Fibroblast of peridontal ligament (primary cell): Measurements from ENCODE around the gene XBP1.
"Not testable (repeated sequence)": the region's sequence is repeated elsewhere in the genome, so short reads cannot be mapped to it uniquely, and the experiment has no call there.

Source experiments
- DNase-seq: peaks from one replicate; pipeline ENCODE4 v3.0.0-alpha.2; 2010; ENCODE audit errors: extremely low read depth

The XBP1 gene

DNA sequence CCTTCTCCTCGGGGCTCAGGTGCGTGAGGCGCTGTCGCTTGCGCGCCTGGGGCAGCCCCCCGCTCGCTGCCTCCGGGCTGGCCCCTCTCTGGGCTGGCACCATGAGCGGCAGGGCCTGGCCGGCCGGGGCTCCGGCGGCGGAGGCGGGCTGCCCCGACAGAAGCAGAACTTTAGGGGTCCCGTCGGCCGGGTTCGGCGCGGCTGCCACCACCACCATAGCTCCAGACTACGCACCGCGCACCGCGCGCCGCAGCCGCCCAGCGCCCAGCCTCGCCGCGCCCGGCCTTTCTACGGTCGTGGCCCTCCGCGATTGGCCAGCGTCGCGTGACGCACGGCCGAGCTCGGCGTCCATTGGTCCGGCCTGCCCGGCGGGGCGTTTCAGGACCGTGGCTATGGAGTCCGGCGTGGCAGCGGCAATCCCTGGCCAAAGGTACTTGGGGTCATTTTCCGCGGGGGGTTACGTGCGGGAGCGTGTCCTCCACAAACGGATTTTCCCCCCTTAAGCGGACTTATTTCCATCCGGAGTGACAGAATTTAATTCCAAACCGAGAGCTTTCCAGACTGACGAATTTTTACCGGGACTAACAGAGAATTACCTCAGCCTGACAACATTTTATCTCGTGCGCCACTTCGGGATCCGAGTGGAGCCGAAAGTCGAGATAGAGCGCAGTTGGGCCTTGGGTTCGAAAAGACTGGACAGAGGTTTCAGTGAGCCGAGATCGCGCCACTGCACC is at the start of gene XBP1:
TSS of gene XBP1 (minus strand) at position 262 of the 734 bp plus-strand sequence.
- peak; percentile 92 for DNase-seq

- no peak for DNase-seq
Measured at GRCh38 chr22:28846994-28847393, 46.6 kb upstream of the XBP1 start.

DNA sequence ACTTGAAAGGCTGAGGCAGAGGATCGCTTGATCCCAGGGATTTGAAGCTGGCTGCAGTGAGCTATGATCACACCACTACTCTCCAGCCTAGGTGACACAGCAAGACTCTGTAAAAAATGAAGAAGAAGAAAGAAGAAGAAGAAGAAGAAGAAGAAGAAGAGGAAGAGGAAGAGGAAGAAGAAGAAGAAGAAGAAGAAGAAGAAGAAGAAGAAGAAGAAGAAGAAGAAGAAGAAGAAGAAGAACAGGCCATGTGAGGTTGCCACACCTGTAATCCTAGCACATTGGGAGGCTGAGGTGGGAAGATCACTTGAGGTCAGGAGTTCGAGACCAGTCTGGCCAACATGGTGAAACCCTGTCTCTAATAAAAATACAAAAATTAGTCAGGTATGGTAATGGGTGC is 43.9 kb upstream of the XBP1 start:
- not testable (repeated sequence) for DNase-seq

- no peak for DNase-seq
Measured at GRCh38 chr22:28843633-28844032, 43.3 kb upstream of the XBP1 start.

DNA sequence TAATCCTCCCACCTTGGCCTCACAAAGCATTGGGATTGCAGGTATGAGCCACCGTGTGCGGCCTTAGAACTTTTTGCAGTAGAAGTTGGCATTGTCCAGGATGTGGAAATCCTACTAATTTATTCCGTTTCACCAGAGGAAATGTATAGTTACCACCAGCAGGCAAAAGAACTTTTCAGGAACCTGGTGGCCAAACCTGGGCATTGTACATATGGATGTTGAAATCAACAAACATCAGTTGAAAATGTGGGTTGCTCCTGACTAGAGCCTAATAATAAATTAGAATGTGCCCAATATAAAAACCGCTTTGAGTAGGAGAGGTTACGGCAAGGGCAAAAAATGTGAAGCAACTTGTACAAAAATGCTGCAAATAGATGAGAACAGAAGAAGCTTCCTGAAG is 40.7 kb upstream of the XBP1 start:
- DNase-seq = no peak

DNA sequence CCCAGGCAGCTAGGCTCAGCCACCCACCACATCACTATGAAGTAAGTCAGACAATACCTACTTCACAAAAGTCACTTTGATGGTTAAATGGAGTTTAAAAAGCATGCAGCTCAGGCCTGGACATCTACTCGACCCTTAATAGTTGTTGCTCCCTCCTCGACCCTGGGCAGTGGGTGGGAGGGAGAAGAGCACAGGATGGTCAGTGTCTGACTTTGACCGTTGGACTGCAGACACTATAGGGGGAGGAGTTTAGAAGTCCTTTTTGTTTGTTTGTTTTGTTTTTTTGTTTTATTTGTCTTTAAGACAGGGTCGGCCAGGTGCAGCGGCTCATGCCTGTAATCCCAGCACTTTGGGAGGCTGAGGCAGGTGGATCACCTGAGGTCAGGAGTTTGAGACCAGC is 38.6 kb upstream of the XBP1 start:
- no peak for DNase-seq

GRCh38 chr22:28837640-28838039 is 37.3 kb upstream of the XBP1 start:
- DNase-seq = no peak

GRCh38 chr22:28835630-28836189 is 35.3 kb upstream of the XBP1 start:
- no peak for DNase-seq

DNA sequence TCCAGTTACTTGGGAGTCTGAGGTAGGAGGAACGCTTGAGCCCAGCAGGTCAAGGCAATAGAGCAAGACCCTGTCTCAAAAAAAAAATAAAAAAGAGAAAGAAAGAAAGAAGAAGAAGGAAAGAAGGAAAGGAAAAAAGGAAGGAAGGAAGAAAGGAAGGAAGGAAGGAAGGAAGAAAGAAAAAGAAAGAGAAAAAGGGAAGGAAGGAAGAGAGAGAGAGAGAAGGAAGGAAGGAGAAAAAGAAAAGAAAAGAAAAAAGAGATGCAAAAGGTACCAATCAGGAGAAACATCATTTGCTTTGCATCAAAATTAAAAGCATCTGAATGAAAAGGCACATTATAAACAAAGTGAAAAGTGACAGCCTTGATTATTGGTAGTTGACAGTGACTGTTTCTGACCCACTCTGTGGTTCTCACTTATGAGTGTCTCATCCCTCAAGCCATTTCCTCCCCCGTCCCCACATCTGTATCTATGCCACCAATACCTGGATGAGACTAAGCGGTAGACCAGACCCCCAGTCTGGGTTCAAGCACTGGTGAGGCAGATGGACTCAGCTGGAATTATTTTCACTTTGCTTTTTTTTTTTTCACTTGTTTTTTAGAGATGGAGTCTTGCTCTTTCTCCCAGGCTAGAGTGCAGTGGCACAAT is 33.0 kb upstream of the XBP1 start:
- no peak for DNase-seq

DNA sequence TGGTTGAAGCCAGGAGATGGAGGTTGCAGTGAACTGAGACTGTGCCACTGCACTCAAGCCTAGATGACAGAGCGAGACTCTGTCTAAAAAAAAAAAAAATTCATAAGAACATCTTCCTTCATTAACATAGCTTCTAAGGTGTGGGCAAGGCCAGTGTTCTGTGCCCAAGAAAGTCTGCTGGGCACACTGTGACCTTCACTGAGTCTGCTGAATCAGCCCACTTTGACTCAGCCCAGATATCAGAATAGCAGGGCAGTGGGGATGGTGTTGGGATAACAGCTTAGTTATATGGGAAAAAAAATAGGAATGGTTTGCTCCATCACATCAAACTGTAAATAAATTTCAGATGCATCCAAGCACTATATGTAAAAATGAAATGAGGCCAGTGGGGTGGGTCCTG is 32.4 kb upstream of the XBP1 start:
- DNase-seq = no peak

GRCh38 chr22:28831140-28832072 is 31.0 kb upstream of the XBP1 start:
- DNase-seq = no peak

DNA sequence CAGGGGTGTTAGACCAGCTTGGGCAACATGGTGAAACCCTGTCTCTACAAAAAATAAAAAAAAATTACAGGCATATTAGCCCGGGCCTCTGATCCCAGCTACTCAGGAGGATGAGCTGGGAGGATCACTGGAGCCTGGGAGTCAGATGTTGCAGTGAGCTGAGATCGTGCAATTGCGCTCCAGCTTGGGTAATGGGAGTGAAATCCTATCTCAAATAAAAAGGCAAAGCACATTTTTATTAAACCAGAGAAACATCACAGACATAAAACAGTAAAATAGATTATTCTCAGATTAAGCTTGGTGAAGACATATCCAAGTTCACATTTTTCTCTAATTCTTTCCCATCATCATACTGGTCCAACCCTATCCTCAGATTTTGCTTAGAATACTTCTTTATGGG is 30.1 kb upstream of the XBP1 start:
- no peak for DNase-seq

- DNase-seq = peak; percentile 78
Measured at GRCh38 chr22:28829358-28830181, 29.2 kb upstream of the XBP1 start.

- DNase-seq = no peak
Measured at GRCh38 chr22:28826921-28827320, 26.6 kb upstream of the XBP1 start.

- not testable (repeated sequence) for DNase-seq
Measured at GRCh38 chr22:28826430-28826829, 26.1 kb upstream of the XBP1 start.

DNA sequence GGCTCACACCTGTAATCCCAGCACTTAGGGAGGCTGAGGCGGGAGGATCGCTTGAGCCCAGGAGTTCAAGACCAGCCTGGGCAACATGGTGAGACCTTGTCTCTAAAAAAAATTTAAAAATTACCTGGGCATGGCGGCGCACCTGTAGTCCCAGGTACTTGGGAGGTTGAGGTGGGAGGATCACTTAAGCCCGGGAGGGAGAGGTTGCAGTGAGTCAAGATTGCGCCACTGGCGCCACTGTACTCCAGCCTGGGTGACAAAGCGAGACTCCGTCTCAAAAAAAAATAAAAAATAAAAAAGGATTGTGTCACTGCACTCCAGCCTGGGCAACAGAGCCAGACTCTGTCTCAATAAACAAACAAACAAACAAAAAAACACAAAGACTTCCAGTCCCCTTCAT is 24.1 kb upstream of the XBP1 start:
- DNase-seq = not testable (repeated sequence)

GRCh38 chr22:28822930-28823551 is 22.7 kb upstream of the XBP1 start:
- no peak for DNase-seq

DNA sequence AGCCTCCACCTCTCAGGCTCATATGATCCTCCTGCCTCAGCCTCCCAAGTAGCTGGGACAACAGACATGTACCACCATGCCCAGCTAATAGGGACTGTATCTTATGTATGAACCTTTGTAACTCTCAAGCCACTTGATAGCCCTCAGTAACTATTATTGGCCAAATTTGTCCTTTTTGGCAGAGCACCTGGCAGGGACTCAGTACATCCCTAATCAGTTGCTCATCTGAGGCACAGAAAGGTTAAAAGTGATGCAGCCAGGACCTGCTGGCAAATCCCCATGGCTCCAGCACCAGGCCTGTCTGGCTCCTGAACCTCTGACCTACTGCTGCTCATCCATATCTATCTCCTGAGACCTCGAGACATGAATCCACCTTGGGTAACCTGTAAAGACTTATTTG is 21.1 kb upstream of the XBP1 start:
- no peak for DNase-seq

- no peak for DNase-seq
Measured at GRCh38 chr22:28820885-28821284, 20.5 kb upstream of the XBP1 start.

- no peak for DNase-seq
Measured at GRCh38 chr22:28819253-28820096, 19.1 kb upstream of the XBP1 start.
